GM18858 (cell line): ENCODE results near the gene SPATA2L.
A peak's percentile ranks its signal among the peaks of the same experiment; 100 is the strongest.
"Not testable (repeated sequence)": the region's sequence is repeated elsewhere in the genome, so short reads cannot be mapped to it uniquely, and the experiment has no call there.

Experiments used
- ATAC-seq: cut with Tn5 transposase; IDR thresholded peaks from one replicate; pipeline ENCODE4 v1.9.1; 2021; ENCODE audit not compliant: unreplicated experiment

SPATA2L gene

GRCh38 chr16:89691986-89692569 is 9.4 kb downstream of the SPATA2L start:
- ATAC-seq, result no peak

GRCh38 chr16:89691231-89691985 is 10.1 kb downstream of the SPATA2L start:
- ATAC-seq, result no peak

DNA sequence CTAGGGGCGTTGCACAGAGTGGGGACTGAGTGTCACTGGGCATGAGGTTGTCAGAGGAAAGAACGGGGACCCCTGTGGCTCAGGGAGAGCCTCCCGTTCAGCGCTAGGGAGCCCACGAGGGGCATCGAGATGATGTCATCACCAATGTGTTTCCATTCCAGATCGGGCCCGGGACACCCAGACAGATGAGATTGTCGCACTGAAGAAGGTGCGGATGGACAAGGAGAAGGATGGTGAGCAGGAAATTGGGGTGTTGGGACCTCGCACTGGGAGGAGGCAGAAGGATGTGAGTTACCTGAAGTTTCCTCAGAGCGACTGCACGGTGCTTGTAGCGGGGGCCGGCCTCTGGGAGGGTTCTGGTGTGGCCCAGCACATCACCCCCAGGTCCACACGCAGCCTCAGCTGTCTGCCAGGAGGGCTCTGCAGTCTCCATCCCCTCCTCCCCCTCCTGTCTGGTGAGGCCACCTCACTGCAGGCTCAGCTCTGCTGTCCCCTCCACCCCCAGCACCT is 11.1 kb downstream of the SPATA2L start:
- no peak for ATAC-seq

- ATAC-seq, result not testable (repeated sequence)
Measured at GRCh38 chr16:89689621-89690020, 11.9 kb downstream of the SPATA2L start.

GRCh38 chr16:89689142-89689541 is 12.4 kb downstream of the SPATA2L start:
- no peak for ATAC-seq

- ATAC-seq, result no peak
Measured at GRCh38 chr16:89688395-89688794, 13.1 kb downstream of the SPATA2L start.

DNA sequence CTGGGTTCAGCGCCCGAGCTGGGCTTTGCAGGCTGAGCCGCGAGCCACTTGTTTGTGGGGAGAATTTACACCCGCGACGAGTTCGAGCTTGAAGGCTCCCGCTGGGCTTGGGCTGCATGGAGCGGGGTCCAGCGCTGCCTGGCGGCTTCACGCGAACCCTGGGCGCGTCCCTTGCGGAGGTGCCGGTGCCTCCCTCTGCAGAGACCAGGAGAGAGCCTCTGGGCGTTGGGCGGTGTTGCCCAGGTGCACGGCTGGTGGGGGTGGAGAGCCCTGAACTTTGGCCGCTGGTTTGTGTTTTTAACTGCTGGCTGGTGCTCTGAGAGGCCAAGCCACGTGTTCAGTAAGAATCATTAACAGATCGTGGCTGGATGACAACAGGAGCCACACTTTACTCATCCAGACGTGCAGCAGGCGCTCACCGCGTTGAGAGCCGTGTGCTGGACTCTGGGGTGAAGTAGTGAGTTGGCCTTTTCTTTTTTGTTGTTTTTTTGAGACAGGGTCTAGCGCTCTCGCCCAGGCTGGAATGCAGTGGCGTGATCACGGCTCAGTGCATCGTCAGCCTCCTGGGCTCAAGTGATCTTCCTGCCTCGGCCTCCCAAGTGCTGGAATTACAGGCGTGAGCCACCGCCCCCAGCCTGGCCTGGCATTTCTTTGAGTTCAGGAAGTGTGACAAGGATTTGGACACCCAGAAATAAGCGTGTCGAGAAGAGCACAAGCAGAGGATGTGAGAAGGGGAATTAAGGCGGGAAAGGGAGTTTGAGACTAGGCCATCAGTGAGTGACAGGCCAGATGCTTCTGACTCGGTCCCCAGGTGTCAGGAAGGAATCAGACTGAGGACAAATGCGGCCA is 14.2 kb downstream of the SPATA2L start:
- ATAC-seq, result peak; percentile 22

GRCh38 chr16:89686520-89687091 is 14.9 kb downstream of the SPATA2L start, which contains the start of gene CDK10:
Gene CDK10 (plus strand): TSS chr16:89686689. CDS start chr16:89686711, 22 bp downstream.
- peak; percentile 74 for ATAC-seq

DNA sequence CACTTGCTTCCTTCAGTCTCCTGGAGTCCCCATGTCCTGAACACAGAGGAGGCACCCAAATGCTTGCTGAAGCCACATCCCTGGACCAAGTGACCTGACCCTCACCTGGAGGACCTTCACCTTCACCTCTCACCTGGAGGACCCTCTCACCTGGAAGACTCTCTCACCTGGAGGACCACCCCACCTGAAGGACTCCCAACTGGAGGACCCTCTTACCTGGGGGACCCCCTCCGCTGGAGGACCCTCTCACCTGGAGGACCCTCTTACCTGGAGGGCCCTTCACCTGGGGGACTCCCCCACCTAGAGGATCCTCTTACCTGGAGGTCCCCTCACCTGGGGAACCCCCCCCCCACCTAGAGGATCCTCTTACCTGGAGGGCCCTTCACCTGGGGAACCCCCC is 15.6 kb downstream of the SPATA2L start:
- no peak for ATAC-seq

GRCh38 chr16:89678258-89678657 is 23.2 kb downstream of the SPATA2L start:
- no peak for ATAC-seq

GRCh38 chr16:89672177-89672941 is 29.1 kb downstream of the SPATA2L start:
- ATAC-seq, result no peak

DNA sequence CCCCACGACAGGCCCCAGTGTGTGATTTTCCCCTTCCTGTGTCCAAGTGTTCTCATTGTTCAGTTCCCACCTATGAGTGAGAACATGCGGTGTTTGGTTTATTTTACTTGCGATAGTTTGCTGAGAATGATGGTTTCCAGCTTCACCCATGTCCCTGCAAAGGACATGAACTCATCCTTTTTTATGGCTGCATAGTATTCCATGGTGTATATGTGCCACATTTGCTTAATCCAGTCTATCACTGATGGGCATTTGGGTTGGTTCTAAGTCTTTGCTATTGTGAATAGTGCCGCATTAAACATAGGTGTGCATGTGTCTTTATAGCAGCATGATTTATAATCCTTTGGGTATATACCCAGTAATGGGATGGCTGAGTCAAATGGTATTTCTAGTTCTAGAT is 29.9 kb downstream of the SPATA2L start:
- not testable (repeated sequence) for ATAC-seq

GRCh38 chr16:89670496-89671431 is 30.7 kb downstream of the SPATA2L start:
- no peak for ATAC-seq

DNA sequence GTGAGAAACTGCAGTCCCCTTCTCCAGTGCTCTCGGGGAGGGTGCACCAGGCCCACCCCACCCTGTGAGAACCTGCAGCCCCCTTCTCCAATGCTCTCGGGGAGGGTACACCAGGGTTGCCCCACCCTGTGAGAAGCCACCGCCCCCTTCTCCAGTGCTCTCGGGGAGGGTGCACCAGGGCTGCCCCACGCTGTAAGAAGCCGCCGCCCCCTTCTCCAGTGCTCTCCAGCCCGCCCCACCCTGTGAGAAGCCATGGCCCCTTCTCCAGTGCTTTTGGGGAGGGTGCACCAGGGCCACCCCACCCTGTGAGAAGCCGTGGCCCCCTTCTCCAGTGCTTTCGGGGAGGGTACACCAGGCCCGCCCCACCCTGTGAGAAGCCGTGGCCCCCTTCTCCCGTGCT is 31.8 kb downstream of the SPATA2L start:
- ATAC-seq, result no peak

GRCh38 chr16:89668790-89669158 is 32.7 kb downstream of the SPATA2L start:
- no peak for ATAC-seq

GRCh38 chr16:89667633-89668032 is 33.9 kb downstream of the SPATA2L start:
- ATAC-seq, result no peak

- ATAC-seq, result not testable (repeated sequence)
Measured at GRCh38 chr16:89667000-89667399, 34.5 kb downstream of the SPATA2L start.

DNA sequence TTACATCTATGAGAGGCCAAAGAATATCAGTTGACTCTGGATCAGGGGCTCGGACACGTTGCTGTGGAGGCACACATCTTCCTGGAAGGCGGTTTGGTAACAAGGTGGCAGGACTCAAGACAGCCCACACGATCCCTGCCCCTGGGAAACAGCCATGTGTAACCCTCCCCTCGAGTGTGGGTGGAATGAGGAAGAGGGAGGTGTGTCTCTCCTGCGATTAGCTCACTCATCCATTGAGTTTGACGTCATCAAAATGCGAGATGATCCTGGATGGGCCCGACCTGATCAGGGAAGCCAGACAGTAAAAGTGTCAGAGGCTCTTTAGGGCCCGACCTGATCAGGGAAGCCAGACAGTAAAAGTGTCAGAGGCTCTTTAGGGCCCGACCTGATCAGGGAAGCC is 37.3 kb downstream of the SPATA2L start:
- not testable (repeated sequence) for ATAC-seq

GRCh38 chr16:89661215-89661614 is 40.3 kb downstream of the SPATA2L start:
- no peak for ATAC-seq
